ENCODE data around the gene COL9A3.

DNA sequence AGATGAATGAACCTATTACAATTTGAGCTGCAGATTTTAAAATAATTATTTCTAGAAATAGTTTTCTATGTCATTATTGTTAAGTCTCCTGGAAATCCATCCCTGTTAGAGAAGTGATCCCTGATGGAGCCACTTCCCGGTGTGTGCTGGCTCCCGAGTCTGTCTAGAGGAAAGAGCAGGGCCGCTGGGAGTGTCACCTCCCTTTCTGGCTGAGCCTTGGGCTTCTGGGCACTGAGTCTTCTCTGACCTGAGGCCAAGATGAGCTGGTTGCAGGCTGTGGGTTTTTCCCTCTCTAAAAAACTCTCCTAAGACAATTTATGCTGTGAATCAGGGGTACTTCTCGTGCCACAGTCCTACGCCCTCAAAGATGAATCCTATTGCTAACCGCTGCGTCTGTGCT lies 73.6 kb downstream of the COL9A3 start:
- TF ChIP-seq, protein P1, sequence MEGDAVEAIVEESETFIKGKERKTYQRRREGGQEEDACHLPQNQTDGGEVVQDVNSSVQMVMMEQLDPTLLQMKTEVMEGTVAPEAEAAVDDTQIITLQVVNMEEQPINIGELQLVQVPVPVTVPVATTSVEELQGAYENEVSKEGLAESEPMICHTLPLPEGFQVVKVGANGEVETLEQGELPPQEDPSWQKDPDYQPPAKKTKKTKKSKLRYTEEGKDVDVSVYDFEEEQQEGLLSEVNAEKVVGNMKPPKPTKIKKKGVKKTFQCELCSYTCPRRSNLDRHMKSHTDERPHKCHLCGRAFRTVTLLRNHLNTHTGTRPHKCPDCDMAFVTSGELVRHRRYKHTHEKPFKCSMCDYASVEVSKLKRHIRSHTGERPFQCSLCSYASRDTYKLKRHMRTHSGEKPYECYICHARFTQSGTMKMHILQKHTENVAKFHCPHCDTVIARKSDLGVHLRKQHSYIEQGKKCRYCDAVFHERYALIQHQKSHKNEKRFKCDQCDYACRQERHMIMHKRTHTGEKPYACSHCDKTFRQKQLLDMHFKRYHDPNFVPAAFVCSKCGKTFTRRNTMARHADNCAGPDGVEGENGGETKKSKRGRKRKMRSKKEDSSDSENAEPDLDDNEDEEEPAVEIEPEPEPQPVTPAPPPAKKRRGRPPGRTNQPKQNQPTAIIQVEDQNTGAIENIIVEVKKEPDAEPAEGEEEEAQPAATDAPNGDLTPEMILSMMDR (conservative IDR thresholded peaks at IDR 0.05): no peak
- TF ChIP-seq EZH2 (IDR thresholded peaks at IDR 0.05; ENCODE audit: low read depth): no peak

Measured in PC-9 (cell line).